ENCODE data around the gene HOPX. TPM values are rescaled to one million over a fixed set of nuclear protein-coding genes. Genes with fewer than 3 reads are reported as not detected.

Gene HOPX
- total and polyA plus RNA-seq, 2 of the 4 experiments (the other 2 are of a cell fraction): 1.3 to 1.7 TPM

- dilution Hi-C loops (cut with HindIII; ENCODE audit: low sequenced_read_pairs, unreplicated experiment): no loop called here
- peaks cover 3% of the 10 kb centered on the region; the same call in 1 of the 2 replicates for H3K9me3 ChIP-seq (ENCODE audit: control insufficient read depth, insufficient read depth, low read length)
- H3K56ac ChIP-seq (ENCODE audit: extremely low read depth, insufficient read depth, low read length): no peak overlapping the region
- DNase-seq (no peak), ATAC-seq (ENCODE audit: low read depth) (no peak)
- no peak overlapping the region for H3K23ac ChIP-seq (ENCODE audit: low read depth, low read length)
- no peak overlapping the region for H3K4me2 ChIP-seq (ENCODE audit: low read depth, low read length)
- H3K9me1 ChIP-seq (ENCODE audit: insufficient read depth, low read length): no peaks in the 10 kb centered on the region
- no peak overlapping the region for H3K4ac ChIP-seq (ENCODE audit: low read depth, low read length)
- no peak overlapping the region for H3K9ac ChIP-seq (ENCODE audit: low read depth, low read length)
- H2BK5ac ChIP-seq (ENCODE audit: low read depth, low read length, poor library complexity, severe bottlenecking): no peak overlapping the region
- H2AK9ac ChIP-seq (replicated peaks; ENCODE audit: low read depth, low read length, poor library complexity): no peak overlapping the region
- no peak overlapping the region for H3K4me3 ChIP-seq (ENCODE audit: insufficient read depth, low read depth, low read length)
- H3K14ac ChIP-seq (replicated peaks; ENCODE audit: low read depth, low read length): no peak overlapping the region
- H2BK20ac ChIP-seq (ENCODE audit: low read depth, low read length): no peak overlapping the region
- intact Hi-C loops (cut with micrococcal nuclease): no loop called here
- H2AK5ac ChIP-seq (ENCODE audit: low read depth, low read length): no peak overlapping the region
- no peak overlapping the region for H4K91ac ChIP-seq (ENCODE audit: insufficient read depth, low read depth, low read length)
- in situ Hi-C loops (cut with MboI; ENCODE audit: low sequenced_read_pairs): no loop called here
- H3K18ac ChIP-seq (ENCODE audit: low read depth, low read length): no peak overlapping the region
- no peaks in the 10 kb centered on the region for H3K27me3 ChIP-seq (ENCODE audit: control insufficient read depth, insufficient read depth, low read length)
- no peaks in the 10 kb centered on the region for H4K20me1 ChIP-seq (ENCODE audit: insufficient read depth, low read length)
- H2BK15ac ChIP-seq (ENCODE audit: low read depth, low read length): no peak overlapping the region
- no peaks in the 10 kb centered on the region for H3K36me3 ChIP-seq (ENCODE audit: control insufficient read depth, insufficient read depth, low read length)
- TF ChIP-seq CHD1 (IDR thresholded peaks at IDR 0.05; ENCODE audit: low read depth, low read length) (no peak), CTCF (conservative IDR thresholded peaks at IDR 0.05; ENCODE audit: low read depth, low read length) (no peak), RCOR1 (IDR thresholded peaks at IDR 0.05; ENCODE audit: insufficient replicate concordance, low read length) (no peak), MXI1 (IDR thresholded peaks at IDR 0.05; ENCODE audit: borderline replicate concordance, low read depth, low read length) (no peak)
- no peaks in the 10 kb centered on the region for H3K79me1 ChIP-seq (ENCODE audit: low read depth in 1 of 2, low read length in 2 of 2)
- H3K4me1 ChIP-seq (ENCODE audit: control insufficient read depth, insufficient read depth, low read length): no peaks in the 10 kb centered on the region
- H3K27ac ChIP-seq (ENCODE audit: insufficient read depth, low read length): no peak overlapping the region
- WGBS, 2 experiments (ENCODE audit: extremely low coverage in 2 of 2, insufficient read length in 1 of 2): 100% methylated on average over 1 of the region's 7 CpGs; no CpG with 5 or more reads in 1 of the 2 experiments
- BruUV-seq (replicated peaks): no TSS peak
- POLR2A ChIA-PET (ENCODE audit: unreplicated experiment): no interaction called here
- H4K5ac ChIP-seq (ENCODE audit: low read depth, low read length): no peak overlapping the region
- CTCF ChIA-PET: no interaction called here
- H2BK120ac ChIP-seq (ENCODE audit: low read depth, low read length): no peak overlapping the region
- H4K8ac ChIP-seq (ENCODE audit: low read depth in 2 of 2, low read length in 2 of 2): no peak overlapping the region
- no peak overlapping the region for H2AFZ ChIP-seq (replicated peaks; ENCODE audit: low read length, poor library complexity)
These were observed 47.6 kb downstream of the HOPX start for GRCh38 chr4:56633486-56633885.
